Suprapubic skin (tissue), 4 donors: Measurements from ENCODE around the gene SVIP.

Experiments
- EP300 ChIP-seq: sonication (generic); formaldehyde crosslinking; IDR thresholded peaks from one replicate; pipeline ENCODE4 v1.6.1; 2017; ENCODE audit warnings: antibody characterized with exemption
- POLR2A ChIP-seq, 2 donors: fragments of 450-650 bp; IDR thresholded peaks; one replicate each; pipeline ENCODE4 v1.6.1; 2017; ENCODE audit warnings: antibody characterized with exemption in 2 of 2, mild to moderate bottlenecking in 2 of 2, moderate library complexity in 2 of 2
- POLR2AphosphoS5 ChIP-seq, 3 donors: sonication (generic); formaldehyde crosslinking; IDR thresholded peaks; one replicate each; pipeline ENCODE4 v1.6.1; 2017; ENCODE audit warnings: antibody characterized with exemption in 3 of 3
- TF ChIP-seq, protein P1 (sequence below), 2 donors: fragments of 200-600 bp in 1 of 2; fragments of 450-650 bp in 1 of 2; sonication (generic) in 1 of 2; IDR thresholded peaks; one replicate each; pipeline ENCODE4 v1.5.1; 2016 to 2019; ENCODE audit warnings: antibody characterized with exemption in 2 of 2, mild to moderate bottlenecking in 1 of 2, moderate library complexity in 1 of 2

DNA sequence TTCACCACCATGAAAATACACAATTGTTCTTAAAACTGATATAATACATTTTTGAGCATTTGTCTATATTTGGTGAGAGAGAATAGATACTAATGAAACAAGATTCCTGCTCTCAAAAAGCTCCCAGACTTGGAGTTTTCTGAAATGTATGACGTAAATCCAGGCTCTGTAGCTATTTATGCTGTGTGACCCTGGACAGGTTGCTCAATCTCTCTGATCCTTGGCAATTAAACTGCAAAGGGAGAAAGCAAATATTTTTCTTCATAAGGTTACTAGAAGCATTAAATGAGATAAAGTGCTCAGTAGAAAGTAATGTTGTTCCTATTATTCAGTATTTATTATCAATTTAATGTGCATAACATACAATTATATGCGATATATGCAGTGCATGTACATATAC, 42.5 kb downstream of the SVIP start:
- TF ChIP-seq POLR2A (IDR thresholded peaks at IDR 0.05) (no peak), EP300 (no peak), POLR2AphosphoS5 (IDR thresholded peaks at IDR 0.05) (no peak)
- TF ChIP-seq, protein P1, sequence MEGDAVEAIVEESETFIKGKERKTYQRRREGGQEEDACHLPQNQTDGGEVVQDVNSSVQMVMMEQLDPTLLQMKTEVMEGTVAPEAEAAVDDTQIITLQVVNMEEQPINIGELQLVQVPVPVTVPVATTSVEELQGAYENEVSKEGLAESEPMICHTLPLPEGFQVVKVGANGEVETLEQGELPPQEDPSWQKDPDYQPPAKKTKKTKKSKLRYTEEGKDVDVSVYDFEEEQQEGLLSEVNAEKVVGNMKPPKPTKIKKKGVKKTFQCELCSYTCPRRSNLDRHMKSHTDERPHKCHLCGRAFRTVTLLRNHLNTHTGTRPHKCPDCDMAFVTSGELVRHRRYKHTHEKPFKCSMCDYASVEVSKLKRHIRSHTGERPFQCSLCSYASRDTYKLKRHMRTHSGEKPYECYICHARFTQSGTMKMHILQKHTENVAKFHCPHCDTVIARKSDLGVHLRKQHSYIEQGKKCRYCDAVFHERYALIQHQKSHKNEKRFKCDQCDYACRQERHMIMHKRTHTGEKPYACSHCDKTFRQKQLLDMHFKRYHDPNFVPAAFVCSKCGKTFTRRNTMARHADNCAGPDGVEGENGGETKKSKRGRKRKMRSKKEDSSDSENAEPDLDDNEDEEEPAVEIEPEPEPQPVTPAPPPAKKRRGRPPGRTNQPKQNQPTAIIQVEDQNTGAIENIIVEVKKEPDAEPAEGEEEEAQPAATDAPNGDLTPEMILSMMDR (IDR thresholded peaks at IDR 0.05): no peak
